ENCODE measurements around the gene PCSK6.
A peak's percentile ranks its signal among the peaks of the same experiment; 100 is the strongest.
"Not testable (repeated sequence)": the region's sequence is repeated elsewhere in the genome, so short reads cannot be mapped to it uniquely, and the experiment has no call there.

PCSK6 gene

DNA sequence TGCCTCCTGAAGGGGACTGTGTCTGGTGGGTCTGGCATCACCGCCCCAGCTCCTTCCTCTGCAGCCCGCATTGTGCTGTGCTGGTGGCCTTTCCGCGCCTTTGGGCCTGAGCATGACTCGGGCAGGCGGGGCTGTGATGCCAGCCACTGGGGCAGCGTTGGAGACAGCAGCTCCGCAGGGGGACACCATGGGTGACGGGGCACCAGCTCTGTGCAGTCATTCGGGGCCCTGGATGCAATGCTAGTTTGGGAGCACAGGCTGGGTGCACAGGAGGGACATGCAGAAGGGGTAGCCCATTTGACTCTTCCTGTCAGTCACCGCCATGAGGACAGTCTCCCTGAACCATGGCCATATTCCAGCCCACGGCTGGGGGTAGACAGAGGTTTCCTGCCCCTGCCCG, 110.6 kb downstream of the PCSK6 start:
- no peak for DNase-seq (ENCODE audit: low read depth, low spot score)

- no peak for DNase-seq (ENCODE audit: low read depth, low spot score)
These were observed 111.2 kb downstream of the PCSK6 start for GRCh38 chr15:101378171-101378755.

GRCh38 chr15:101376615-101377395, 112.7 kb downstream of the PCSK6 start:
- DNase-seq (ENCODE audit: low read depth, low spot score), result no peak

DNA sequence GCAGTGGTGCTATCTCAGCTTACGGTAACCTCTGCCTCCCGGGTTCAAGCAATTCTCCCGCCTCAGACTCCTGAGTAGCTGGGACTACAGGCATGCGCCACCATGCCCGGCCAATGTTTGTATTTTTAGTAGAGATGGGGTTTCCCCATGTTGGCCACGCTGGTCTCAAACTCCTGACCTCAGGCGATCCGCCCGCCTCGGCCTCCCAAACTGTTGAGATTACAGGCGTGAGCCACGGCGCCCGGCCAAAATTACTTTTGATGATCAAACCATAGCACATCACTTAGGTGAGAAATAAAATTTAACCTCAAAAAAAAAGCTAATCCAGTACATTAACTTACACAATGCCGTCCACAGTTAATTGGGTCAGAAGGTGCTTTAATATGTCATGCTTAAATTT, 114.5 kb downstream of the PCSK6 start:
- not testable (repeated sequence) for DNase-seq (ENCODE audit: low read depth, low spot score)

DNA sequence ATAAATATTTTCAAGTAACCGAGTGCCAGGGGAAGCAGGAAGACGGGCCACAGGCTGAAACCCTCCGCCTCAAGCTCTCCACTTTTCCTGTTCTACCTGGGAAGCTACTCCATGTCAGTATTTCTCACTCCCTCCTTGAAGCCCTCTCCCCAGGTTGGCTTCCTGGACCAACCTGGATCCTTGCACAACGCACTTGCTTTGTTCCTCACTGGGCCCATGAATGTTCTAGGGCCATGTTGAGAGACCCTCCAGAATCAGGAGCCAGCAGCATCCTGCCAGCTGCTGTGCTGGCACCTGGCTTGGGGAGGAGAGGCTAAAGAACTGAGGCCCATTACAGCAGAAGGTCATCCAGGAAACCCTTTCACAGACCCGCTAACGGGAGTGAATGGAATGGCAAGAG, 115.2 kb downstream of the PCSK6 start:
- DNase-seq (ENCODE audit: low read depth, low spot score), result no peak

GRCh38 chr15:101373577-101373976, 115.9 kb downstream of the PCSK6 start:
- DNase-seq (ENCODE audit: low read depth, low spot score), result no peak

GRCh38 chr15:101372960-101373525, 116.5 kb downstream of the PCSK6 start:
- DNase-seq (ENCODE audit: low read depth, low spot score), result peak; percentile 69

DNA sequence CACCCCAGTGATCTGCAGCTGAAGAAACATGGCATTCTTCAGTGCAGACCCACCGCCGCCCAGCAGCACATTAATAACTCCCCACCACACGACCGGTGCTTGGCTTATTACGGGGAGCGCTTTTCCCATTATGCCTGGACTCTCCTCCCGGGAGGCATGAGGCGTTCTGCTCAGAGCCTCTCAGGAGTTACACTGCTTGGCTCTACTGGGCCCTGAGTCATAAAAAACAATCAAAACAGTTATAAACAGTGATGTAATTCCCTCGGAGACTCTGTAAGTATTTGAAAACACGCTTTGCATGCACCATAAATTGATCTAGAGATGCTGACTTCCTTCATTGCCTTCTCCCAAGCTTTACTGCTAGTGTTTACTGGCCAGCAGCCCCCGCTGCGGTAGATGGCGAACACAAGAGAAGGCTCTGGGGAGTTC, 117.3 kb downstream of the PCSK6 start:
- no peak for DNase-seq (ENCODE audit: low read depth, low spot score)

DNA sequence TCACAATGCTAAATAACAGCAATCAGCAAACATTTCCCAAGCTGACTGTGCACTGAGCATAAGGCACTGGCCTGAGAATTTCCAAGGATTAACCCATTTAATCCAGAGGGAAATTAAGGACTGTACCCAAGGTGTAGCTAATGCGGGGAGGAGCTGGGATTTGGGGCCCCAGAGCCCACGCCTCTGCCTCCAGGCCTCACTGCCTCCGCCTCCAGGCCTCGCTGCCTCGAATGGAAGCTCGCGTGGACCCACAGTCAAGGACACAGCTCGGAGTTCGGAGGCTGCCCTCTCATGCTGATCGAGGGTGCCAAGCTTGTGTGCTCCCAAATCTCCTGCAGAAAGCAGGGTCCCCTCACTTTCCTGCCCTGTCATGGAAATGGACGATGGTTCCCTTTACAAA, 118.0 kb downstream of the PCSK6 start:
- DNase-seq (ENCODE audit: low read depth, low spot score), result no peak

GRCh38 chr15:101371081-101371480, 118.4 kb downstream of the PCSK6 start:
- no peak for DNase-seq (ENCODE audit: low read depth, low spot score)

DNA sequence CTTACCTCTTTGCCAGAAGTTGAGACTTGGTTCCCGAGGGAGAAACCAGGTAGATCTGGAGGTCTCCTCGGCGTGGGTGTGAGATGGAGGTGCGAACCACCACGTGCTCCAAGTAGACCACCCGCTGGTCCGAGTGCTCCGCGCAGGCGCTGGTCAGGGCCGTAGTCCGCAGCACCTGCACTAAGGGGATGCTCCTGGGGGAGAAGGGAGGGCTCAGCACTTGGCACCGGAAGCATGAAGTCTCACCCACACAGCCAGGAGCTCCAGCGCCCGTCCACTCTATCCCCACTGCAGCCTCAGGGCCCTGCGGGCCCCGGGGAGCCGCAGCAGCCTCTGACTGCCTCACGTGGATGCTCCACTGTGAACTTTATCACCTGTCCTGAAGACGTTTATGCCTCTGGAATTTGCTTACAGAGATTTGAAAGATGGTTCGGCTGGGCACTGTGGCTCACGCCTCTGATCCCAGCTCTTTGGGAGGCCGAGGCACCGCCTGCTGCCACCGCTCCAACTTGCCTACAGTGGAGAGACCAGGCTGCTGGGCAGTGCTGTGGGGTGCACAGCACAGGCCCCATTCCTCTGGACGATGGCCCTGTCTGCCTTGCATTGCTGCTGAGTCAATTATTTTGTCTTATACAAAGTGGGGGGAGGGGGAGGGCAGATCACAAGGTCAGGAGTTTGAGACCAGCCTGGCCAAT, 119.0 kb downstream of the PCSK6 start:
- DNase-seq (ENCODE audit: low read depth, low spot score), result no peak

DNA sequence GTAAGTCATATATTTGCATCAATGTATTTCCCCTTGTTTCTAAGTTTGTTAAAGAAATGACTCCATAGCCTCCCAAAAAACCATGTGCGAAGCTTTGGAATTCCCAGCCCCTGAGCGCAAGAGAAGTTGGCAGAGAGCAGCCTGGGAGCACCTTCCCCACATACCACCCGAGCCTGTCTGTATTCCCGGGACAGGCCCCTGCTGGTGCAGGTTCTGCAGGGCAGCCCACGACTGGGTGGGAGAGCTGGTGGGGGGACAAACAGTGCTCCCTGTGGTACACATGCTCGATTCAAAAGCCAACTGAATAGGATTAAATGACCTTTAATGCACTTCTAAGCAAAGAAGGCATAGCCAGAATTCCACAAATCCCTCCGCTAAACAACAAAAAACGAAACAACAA, 119.8 kb downstream of the PCSK6 start:
- DNase-seq (ENCODE audit: low read depth, low spot score), result no peak

DNA sequence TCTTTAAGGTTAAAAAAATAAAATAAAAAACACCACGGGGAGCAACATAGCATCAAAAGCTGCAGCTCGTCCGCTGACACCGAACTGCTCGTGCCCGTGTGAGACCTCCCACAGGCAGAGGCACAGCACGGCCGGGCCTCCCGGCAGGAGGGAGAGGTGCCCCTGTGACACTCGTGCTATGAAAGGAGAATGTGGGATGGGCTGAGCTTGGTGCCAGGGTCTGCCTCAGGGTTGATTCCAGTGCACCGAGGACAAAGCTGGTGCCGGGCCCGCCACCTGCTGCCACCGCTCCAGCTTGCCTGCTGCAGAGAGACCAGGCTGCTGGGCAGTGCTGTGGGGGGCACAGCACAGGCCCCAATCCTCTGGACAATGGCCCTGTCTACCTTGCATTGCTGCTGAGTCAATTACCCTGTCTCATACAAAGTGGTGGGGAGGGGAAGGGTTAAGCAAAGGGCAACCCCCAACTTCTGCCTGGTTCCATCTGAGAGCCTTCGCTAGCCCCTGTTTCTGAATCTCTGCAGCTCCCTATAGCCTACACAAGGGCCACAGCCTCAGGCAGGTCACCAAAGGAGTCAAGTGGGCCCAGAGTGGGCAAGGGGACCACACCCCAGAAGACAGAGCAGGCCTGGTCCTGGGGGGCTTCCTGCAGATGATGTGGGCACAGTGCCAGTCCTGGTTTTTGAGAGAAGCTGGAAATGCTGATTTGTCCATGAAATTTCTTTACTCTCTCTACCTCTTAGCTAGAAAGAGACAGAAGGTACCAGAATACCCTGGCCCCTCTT, 120.5 kb downstream of the PCSK6 start:
- no peak for DNase-seq (ENCODE audit: low read depth, low spot score)

GRCh38 chr15:101368086-101368780, 121.3 kb downstream of the PCSK6 start:
- no peak for DNase-seq (ENCODE audit: low read depth, low spot score)

- no peak for DNase-seq (ENCODE audit: low read depth, low spot score)
These were observed 122.7 kb downstream of the PCSK6 start for GRCh38 chr15:101366853-101367252.

DNA sequence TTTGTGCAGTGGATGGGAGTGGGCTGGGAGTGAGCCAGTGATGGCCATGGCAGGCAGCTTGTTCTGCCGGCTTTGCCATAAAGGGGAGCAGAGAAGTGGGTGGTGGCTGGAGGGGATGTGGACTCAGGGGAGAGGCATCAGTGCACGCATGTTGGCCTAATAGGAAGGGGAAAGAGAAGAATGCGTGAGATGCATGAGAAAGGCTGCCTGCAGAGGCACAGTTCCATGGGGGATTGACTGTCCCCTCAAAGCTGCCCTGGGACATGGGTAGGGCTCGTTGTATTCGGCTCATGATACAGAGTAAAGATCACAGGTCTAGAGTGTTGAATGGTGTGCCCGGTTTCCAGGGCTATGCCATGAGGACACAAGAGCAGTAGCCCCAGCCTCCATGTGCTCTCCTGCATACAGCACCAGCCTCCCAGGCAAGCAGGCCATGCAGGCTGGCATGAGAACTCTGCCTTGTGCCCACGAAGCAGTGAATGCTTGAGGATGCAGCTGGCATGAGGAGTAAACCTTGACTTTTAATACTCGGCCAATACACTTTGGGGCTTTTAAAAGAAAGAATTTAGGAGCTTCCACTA, 126.4 kb downstream of the PCSK6 start:
- no peak for DNase-seq (ENCODE audit: low read depth, low spot score)

GRCh38 chr15:101362359-101362758, 127.1 kb downstream of the PCSK6 start:
- no peak for DNase-seq (ENCODE audit: low read depth, low spot score)

- DNase-seq (ENCODE audit: low read depth, low spot score), result no peak
These were observed 128.1 kb downstream of the PCSK6 start for GRCh38 chr15:101361418-101361817.

DNA sequence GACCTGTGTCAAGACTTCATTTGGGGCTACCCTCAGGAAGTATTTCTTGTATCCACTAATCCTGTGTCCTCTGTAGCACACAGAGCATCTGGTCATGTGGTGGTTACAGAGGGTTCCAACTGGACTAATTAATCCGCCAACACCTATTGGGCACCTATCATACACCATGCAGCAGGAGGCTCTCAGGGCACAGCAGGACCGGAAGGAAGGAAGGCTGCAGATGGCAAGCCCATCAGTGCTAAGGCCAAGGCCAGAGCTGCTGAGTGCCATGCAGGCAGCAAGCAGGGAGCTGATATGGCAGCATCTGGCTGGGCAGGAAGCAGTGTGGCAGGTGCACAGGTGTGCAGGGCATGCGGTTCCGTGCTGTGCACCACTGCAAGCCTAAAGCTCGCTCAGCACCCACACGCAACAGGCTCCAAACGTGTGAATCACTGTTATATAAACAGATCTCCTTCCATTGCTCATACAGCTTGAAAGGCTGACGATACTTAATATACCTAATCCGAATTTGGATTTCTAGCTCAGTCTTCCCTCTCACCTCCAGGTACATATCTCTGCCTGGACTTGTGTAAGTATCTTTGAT, 130.1 kb downstream of the PCSK6 start:
- DNase-seq (ENCODE audit: low read depth, low spot score), result no peak

DNA sequence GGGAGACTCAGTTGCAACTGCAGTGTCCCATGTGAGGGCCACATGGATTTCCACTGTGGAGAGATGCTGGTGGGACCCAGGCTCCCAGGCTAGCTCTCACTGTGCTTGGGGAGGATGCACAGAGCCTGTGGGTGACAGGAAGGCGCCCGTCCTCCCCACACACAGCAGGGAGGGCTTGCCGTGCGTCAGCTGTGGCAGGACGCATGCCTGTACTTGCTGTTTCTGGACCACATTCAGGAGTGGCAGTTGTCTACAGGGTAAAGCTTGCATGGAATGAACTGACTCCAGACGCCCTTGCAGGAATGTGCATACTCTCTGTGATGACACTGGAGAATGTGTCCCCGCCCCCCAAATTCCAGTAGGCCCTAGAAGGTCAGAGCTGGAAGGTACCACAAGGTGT, 130.6 kb downstream of the PCSK6 start:
- DNase-seq (ENCODE audit: low read depth, low spot score), result peak; percentile 36
